ENCODE results near the gene UCP2. TPM values are rescaled to one million over a fixed set of nuclear protein-coding genes. Genes with fewer than 3 reads are reported as not detected.
"Not testable (repeated sequence)": the region's sequence is repeated elsewhere in the genome, so short reads cannot be mapped to it uniquely, and the experiment has no call there.

The UCP2 gene
- total RNA-seq, 1 donor from 2014 or later: 5.3 TPM

- ATAC-seq: no peak
Measured at GRCh38 chr11:73940801-73941570, 41.7 kb downstream of the UCP2 start.

GRCh38 chr11:73939096-73939495 lies 43.5 kb downstream of the UCP2 start:
- ATAC-seq: no peak

- not testable (repeated sequence) for ATAC-seq
Measured at GRCh38 chr11:73936047-73936446, 46.6 kb downstream of the UCP2 start.

- ATAC-seq: no peak
Measured at GRCh38 chr11:73932781-73933180, 49.9 kb downstream of the UCP2 start.

- no peak for ATAC-seq
Measured at GRCh38 chr11:73931951-73932350, 50.7 kb downstream of the UCP2 start.

GRCh38 chr11:73931039-73931645 lies 51.5 kb downstream of the UCP2 start:
- peak; percentile 87 for ATAC-seq

GRCh38 chr11:73929388-73929787 lies 53.3 kb downstream of the UCP2 start:
- no peak for ATAC-seq

Other genes starting within 250 kb of the UCP2 start
- gene RAB6A, start 221.8 kb downstream of the UCP2 start, total RNA-seq: 137 TPM
- gene MRPL48, start 195.0 kb downstream of the UCP2 start, total RNA-seq: 25.8 TPM
- 46.8 TPM for gene COA4, start 106.0 kb downstream of the UCP2 start, total RNA-seq
- gene PAAF1, start 105.8 kb downstream of the UCP2 start, total RNA-seq: 9.8 TPM
- gene DNAJB13, start 31.8 kb downstream of the UCP2 start, total RNA-seq: not detected
- 0.28 TPM for gene UCP3, start 26.2 kb upstream of the UCP2 start, total RNA-seq
- gene C2CD3, start 188.2 kb upstream of the UCP2 start, total RNA-seq: 12.4 TPM
- gene PPME1, start 188.4 kb upstream of the UCP2 start, total RNA-seq: 38.7 TPM